GM18520 (cell line): ENCODE results near the gene MYO1A.
"Not testable (repeated sequence)": the region's sequence is repeated elsewhere in the genome, so short reads cannot be mapped to it uniquely, and the experiment has no call there.

Experiments used
- ATAC-seq: cut with Tn5 transposase; IDR thresholded peaks from one replicate; pipeline ENCODE4 v1.9.1; 2021; ENCODE audit not compliant: unreplicated experiment

The MYO1A gene

DNA sequence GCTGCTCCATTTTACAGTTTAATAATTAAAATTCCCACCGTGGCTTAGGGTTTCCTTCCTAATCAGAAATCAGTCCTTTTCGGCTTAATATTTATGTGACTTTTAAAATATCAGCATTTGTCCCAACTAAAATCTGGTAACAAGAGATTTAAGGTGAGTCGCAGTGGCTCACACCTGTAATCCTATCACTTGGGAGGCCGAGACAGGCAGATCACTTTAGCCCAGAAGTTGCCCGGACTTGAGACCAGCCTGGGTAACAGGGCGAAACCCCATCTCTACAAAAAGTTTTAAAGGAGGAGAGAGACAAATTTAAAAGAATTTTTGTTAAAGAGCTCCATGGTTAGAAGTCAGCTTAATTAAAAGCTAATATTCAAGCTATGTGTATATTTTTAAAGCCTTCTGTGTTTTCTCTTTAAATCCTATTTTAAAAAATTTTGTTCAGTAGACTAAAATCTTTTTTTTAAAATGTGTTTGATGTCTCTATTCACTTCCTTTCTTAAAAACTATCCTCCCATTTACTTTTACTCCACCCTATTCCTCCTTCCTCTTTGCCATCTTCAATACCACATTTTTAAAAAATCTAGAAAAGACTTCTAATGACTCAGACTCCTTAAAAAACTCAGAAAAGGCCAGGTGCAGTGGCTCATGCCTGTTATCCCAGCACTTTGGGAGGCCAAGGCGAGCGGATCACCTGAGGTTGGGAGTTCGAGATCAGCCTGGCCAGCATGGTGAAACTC lies 29.8 kb downstream of the MYO1A start:
- no peak for ATAC-seq

DNA sequence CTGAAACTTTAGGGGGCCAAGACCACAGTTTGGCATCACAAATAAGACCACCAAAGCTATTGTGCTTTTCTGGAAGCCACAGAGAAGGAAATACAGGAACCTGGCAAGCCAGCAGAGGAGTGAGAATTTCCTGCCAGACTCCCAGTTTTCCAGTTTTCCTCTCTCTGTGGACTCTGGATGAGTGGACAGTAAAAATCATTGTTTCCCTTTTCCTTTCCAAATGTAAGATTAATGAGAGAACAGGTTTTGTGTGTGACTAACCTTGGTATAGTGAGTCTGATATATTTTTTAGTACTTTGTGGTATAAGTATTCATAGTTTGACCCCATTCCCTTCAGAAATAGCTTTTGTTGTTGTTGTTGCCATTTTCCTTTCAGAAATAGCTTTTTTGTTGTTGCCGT lies 31.0 kb downstream of the MYO1A start:
- ATAC-seq: no peak

DNA sequence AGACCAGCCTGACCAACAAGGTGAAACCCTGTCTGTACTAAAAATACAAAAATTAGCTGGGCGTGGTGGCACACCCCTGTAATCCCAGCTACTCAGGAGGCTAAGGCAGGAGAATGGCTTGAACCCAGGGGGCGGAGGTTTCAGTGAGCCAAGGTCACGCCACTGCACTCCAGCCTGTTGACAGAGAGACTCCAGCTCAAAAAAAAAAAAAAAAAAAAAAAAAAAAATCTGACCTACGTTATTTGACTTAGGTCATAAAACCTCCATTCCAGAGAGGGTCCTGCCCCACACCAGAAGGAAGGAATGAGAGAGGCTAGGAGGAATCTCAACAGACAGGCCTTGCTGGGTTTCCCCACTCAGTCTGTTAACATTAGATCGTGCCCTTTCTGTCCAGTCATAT lies 31.6 kb downstream of the MYO1A start:
- ATAC-seq: not testable (repeated sequence)

DNA sequence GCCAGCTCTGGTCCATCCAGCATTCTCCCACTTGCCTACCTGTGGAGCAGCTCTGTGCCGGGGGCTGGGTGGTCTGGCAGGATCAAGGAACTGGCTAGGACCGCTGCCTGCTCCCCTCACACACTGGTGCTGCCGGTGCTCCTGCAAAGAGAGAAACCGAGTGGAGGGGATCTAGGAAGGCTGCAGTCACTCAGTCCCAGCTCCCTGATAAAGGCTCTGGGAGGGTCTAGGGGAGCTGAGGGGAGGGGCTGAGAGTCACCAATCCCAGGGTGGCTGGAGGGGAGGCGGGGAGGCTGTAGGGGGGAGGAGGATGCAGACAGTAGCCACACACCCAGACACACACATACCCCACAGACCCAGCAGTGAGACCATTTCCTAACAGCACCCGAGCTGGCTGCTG lies 33.6 kb downstream of the MYO1A start, which contains the start of gene TAC3:
Gene TAC3 (minus strand): TSS at position 182 of the 400 bp plus-strand sequence. CDS start 732 bp downstream, outside the sequence.
- ATAC-seq: no peak

DNA sequence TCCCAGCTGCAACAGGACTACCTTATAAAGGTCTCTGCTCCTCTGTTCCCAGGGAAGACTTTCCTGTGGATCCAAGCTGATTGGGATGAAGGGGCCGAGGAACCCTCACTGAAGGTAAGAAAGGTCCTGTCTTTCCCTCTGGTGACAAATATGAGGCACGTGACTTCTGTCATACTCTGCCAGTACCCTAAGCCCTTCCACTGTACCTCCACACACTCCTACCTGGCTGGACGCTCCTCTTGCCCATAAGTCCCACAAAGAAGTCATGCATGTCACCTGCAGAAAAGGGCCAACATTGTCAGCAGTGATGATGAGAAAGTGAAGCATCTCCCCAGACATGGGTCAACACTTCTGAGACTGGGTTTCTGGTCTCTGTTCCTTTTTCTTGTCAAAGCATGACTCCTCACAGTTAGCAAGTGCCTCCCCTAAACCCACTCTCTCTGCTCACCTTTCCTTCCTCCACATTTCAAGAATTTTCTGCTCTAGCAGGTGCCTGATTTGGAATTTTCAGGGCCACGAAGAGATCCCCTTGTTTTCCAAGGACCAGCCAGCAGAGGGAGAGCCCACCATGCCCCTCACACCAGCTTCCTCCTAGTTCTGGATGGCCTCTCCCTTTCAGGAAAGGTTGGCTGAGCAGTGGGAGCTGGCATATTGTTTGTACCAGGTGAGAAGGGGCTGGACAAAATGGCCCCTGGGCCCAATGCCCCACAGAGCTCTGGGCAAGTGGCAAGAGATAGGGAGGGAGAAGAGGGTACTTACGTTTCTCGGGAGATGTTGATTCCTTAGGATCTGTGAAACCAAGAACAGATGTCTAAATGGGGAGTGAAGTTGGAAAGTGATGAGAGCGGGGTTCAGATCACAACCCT lies 37.1 kb downstream of the MYO1A start:
- peak; percentile 54 for ATAC-seq

DNA sequence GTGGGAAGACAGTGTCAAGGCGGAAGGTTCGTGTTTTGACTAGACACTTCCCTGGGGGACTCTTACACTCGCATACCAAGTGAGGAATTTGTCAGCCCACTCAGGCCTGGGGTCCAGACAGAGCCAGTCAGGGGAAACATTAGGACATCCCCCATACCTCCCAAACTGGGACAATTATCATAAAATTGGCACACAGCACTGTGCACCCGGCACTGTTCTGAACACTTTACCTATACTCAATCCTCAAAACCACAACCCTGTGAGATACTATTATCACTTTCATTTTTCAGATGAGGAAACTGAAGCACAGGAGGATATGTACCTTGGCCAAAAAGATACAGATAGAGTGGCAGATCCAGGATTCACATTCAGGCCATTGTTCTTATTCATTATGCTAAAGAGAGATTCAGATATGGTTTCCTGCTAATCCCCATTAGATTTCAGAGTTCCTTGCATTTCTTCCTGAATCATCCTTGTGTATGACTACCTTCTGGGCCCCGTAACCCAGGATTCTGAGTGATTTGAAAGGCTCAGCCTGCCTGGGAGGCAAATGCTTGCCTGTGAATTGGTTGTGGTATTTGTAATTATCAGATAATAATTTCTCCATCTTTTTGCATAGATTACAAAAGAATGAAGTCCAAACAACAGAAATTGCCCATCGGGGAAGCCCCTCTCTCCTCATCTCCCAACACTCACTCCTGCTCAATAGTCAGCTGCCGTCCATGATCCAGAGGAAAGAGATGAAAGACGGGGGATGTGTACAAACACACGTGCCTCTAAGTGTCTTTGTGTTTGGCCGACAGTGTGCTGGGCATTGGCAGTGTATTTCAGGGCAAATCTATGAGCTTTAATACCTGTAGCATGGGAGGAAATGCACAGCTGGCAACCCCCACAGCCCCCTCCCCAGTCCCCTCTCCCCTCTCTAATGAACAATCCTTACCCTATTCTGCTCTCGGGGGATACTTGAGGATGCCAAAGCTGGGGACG lies 38.2 kb downstream of the MYO1A start:
- ATAC-seq: peak; percentile 51

DNA sequence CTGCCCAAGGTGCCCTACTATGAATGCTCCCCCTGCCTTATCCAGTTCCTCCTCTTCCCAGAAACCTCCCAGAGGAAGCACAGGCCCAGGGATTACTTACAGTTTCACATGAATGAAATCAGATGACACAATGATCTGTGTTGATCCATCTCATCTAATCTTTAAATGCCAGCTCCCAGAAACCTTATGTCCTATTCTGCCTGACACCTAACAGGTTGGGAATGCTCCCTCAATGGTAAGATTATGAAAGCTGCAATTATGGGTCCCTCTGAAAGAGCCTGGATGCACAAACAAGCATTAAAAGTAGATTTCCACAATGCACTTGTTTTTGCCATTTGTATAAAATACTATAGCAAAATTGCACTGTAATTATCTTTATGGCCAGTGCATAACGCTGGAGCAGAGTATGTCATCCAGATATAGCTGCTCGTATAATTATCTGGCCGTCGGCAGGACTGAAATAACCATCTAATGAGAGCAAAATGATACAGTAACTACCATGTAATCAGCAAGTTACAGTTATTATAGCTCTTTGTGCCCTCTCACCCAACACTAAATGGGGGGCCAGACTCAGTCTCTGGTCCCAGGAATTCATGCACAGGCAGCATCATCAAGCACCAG lies 39.2 kb downstream of the MYO1A start:
- ATAC-seq: no peak

DNA sequence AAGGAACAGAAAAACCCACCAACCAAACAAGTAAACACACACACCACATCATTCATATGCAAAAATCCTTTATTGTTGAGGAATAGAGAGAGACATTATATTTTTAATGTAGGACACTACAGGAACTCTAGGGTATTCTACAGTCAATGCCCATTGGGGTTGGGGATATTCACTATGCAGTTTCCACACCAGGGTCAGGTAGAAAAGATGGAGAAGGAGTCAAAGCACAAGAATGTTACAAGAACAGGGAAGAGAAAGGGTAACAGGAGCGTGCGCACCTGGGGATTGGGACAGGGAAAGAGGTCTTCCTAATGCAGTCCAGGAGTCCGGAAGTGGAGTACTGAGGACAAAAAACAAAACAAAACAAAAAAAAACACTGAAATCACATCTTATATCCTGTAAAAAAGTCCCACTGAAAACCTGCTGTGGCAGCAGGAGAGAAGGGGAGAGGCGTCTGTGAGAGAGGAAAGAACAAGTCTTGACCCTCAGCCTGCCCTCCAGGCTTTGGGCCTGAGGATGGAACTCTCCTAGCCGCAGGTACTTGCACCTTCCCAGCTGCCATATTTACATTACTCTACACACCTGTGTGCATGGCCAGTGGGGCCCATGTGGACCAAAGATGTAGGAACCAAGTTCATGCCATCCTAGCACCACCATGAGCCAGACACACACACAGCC lies 39.8 kb downstream of the MYO1A start:
- no peak for ATAC-seq

DNA sequence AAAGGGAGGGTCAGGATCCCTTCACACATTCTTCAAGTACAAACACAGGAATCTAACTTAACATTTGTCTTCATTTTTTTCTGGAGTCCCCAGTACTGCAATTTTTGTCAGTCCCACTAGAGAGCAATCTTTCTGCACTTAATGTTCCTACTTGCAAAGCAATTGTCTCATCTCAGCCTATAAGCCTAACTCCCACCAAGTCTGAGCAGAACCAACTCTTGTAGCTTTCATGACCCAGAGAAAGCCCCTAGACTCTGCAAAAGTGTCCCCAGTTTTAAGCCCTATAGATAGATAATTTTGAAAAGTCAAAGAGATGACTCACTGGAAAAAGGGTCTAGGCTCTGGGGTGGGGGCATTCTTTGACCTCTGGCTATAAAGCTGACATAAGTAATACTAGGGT lies 41.8 kb downstream of the MYO1A start:
- no peak for ATAC-seq

DNA sequence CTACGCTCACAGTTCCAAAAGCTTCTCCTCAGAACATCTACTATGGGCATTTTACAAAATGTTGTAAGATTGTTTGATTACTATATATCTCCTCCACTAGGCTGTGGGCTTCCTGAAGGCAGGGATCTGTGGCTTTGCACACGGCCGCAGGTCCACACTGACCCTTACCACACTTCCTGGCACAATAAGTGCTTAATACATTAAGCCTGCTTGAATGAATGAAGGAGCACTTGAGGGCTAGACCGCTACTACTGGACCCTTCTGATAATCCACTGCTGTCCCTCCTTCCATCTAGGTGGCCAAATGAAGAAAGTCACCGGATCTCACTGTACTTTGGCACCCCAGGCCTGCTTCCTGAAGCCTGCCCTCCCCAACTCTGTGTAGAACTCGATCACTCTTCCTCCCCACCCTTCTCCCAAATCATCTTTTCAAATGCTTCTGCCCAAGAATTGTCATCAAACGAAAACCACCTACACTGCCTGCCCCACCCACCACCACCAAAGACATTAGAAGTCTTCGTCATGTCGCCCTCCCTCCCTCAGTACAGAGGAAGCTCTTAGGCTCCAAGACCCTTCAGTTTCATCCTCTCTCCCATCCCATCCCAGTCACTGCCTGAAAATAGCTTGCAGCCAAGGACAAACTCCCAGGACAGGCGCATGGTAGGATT lies 43.0 kb downstream of the MYO1A start:
- no peak for ATAC-seq

DNA sequence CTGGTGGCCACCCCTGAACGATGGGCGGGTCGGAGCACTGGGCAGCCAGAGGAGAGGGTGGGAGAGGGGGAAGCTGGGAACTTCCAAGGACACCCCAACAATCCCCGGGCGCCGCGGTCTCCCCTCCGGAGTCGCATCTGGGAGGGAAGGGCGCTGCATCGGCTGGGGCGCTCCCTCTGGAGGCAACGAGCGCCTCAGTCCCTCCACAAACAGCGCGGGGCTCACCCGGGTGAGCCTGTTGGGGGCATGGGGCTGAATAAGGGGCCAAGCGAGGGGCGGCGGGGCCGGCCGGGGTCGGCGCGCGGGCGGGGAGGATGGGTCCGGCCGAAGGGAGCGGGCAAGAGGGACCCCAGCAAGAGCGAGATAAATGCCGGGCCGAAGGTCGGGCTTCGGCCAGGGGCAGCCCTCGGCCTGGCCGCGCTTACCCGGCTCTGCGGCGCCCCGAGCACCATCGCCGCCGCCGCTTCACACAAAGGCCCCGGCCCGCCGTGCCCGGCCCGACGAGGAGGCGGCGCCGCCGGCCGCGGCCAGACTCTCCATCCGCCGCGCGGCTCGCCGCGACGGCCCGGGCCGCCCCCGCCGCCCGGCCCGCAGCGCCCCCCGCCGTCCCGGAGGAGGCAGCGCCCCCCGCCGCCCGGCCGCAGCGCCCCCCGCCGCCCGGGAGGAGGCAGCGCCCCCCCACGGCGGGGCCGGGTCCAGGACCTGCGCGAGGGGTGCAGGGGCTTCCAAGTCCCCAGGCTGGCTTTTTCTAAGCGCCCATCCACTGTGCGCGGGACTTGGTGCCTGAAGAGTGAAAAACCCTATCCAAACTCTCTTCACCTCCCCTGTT lies 43.7 kb downstream of the MYO1A start, which contains the start of gene ZBTB39:
Gene ZBTB39 (minus strand): TSS at position 567 of the 829 bp plus-strand sequence. CDS start 1,629 bp downstream, outside the sequence.
- peak; percentile 51 for ATAC-seq

DNA sequence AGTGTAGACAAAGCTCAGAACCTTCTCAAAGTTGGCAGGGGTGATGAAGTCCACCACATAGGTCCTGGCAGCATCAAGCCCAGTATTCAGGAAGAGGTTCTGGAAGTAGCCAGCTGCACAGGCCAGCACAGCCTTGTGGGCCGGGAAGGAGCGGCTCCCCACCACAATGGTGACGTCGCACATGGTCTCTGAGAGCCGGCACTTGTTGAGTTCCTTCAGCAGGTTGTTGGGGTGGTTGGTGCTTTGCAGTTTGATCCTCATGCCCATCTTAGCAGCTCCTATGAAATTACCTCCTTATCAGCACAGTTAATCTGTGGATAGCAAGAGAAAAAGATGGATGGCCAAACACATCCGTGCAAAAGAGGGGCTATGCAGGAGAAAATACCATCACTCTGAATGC lies 45.3 kb downstream of the MYO1A start:
- ATAC-seq: no peak

DNA sequence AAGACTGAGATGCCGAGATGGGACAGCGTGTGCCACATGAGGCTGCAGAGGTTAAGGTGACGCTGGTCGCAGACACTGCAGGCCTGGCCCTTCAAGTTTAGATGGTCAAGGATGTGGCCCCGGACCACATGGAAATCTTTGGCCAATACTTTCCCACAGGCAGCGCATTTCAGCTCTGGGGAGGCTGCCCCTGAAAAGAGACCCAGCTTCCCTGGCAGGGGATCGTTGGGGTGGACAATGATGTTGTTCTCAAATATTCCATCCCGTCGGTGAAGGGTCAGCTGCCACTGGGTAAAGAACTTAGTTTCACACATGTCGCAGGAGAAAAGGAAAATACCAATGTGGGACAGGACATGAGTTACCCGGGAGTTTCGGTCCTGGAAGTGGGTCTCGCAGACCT lies 46.5 kb downstream of the MYO1A start:
- no peak for ATAC-seq

DNA sequence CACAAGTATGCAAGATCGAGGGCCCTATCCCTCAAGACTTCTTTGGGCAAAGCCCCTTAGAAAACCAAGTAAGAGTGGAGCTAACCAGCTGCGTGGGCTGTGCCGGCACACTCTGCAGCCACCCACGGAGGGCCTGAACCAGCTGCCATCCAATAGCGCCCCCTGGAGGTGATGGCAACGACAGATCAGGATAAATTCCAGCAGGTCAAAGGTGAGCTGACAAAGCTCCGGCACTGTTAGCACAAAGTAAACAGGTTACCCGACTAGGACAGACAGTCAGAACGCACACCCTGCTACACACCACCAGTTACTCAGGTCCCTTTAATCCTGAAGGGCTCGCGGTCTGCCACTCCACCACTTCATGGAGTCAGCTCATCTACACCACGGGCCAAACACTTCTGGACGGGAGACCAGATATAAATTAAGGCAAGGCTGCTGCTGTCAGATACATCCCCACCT lies 48.5 kb downstream of the MYO1A start:
- ATAC-seq: no peak

DNA sequence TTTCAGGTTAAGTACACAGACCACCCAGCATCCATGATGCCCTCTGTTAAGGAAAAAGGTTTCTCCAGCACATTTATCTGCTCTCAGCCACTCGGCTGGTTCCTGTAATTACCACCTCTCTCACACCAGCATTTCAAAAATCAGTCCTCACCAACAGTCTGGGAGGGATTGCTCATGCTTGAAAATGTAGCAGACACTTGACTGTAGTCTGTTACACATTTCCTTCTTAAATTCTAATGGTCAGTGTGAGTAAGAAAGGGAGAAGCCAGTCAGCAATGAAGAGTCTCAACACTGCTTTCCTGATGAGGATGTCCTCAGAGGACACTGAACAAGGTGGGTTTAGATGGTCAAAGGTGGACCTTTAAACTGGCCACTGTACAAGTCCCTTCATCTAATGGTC lies 49.5 kb downstream of the MYO1A start:
- ATAC-seq: no peak

DNA sequence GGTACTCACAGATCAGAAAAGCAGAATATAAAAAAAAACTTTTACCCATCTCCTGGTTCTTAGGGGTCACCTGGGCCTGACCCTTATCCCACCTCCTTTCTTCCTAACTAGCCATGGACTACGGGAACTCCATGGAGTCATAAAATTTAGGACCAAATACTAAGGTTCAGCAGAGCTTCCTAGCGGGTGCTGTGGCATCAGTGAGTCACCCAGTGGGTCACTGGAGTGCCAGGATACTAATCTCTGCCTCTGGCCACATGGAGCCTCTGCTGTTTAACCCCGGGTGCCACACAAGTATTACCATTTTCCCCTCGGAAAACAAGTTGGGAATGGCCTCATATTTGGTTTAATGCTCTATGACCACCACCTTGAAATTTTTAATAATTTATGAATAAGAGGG lies 50.5 kb downstream of the MYO1A start:
- no peak for ATAC-seq

DNA sequence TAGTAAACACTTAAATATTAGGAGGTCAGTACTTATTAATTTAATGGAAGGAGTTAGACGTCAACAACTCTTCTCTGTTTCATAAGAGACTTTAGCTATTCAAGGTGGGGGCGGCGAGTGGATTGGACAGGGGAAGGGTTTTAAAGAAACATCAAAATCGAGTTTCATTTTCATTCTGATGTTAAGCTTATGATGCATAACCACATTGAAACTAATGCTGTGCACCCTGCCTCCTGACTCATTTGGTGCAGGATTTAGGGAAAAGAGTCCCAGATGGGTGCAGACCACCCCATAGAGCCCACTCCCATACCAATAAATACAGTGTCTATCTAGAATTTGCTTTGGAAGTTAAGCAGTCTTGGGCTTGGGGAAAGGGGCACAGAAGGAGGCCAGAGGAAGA lies 50.9 kb downstream of the MYO1A start:
- ATAC-seq: no peak

DNA sequence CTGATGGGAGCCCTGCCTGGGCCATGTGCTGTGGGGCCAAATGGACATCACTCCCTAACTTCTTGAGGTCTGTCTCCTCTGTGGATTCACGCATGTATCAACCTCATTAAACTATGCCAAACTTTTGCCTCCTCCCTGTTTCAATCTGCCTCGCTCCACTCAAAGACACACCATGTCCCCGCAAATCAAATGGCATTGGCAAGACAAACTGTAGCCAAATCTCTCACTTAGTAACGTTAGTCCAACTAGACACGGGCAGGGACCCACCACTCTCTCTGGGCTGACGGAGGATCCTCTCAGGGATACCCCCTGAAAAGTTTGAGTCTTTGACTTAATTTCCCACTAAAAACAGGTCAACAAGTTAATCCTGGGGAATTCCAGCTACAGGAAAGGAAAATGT lies 51.6 kb downstream of the MYO1A start:
- no peak for ATAC-seq
